Loucy (cell line): Measurements from ENCODE around the gene EIF4G3.
"Not testable (repeated sequence)": the region's sequence is repeated elsewhere in the genome, so short reads cannot be mapped to it uniquely, and the experiment has no call there.

Experiments used
- H2AFZ ChIP-seq: fragments of 200-600 bp; sonication (generic); 2 replicates; pipeline ENCODE4 v1.6.0; 2016; ENCODE audit warnings: antibody characterized with exemption, mild to moderate bottlenecking, low read length, moderate library complexity
- H3F3A ChIP-seq: fragments of 200-600 bp; 2 replicates; pipeline ENCODE4 v1.6.0; 2016; ENCODE audit warnings: antibody characterized with exemption, low read depth, mild to moderate bottlenecking
- H3K27me3 ChIP-seq: fragments of 200-600 bp; sonication (generic); 2 replicates; pipeline ENCODE4 v1.6.1; 2014; ENCODE audit warnings: low read length, mild to moderate bottlenecking; ENCODE audit not compliant: insufficient read depth, poor library complexity, severe bottlenecking
- H3K36me3 ChIP-seq: fragments of 200-600 bp; sonication (generic); 2 replicates; pipeline ENCODE4 v1.6.1; 2016; ENCODE audit warnings: low read length; ENCODE audit not compliant: insufficient read depth
- H3K4me1 ChIP-seq: fragments of 200-600 bp; sonication (generic); 2 replicates; pipeline ENCODE4 v1.5.1; 2014; ENCODE audit warnings: low read length, mild to moderate bottlenecking; ENCODE audit not compliant: insufficient read depth, poor library complexity, severe bottlenecking
- H3K4me2 ChIP-seq: fragments of 200-600 bp; sonication (generic); 2 replicates; pipeline ENCODE4 v1.6.0; 2014; ENCODE audit warnings: antibody characterized with exemption, low read length, low read depth, mild to moderate bottlenecking; ENCODE audit not compliant: poor library complexity, severe bottlenecking
- H3K4me3 ChIP-seq: fragments of 200-600 bp; sonication (generic); 2 replicates; pipeline ENCODE4 v1.5.1; 2014; ENCODE audit warnings: low read length, mild to moderate bottlenecking, mixed read lengths; ENCODE audit not compliant: poor library complexity, severe bottlenecking
- H3K79me2 ChIP-seq: fragments of 200-600 bp; sonication (generic); 2 replicates; pipeline ENCODE4 v1.6.1; 2014; ENCODE audit warnings: low read length; ENCODE audit not compliant: insufficient read depth
- H3K9ac ChIP-seq: fragments of 200-600 bp; sonication (generic); 2 replicates; pipeline ENCODE4 v1.6.0; 2014; ENCODE audit warnings: mild to moderate bottlenecking, low read depth, low read length, moderate library complexity; ENCODE audit not compliant: poor library complexity, severe bottlenecking
- H3K9me2 ChIP-seq: fragments of 200-600 bp; sonication (generic); replicated peaks from 2 replicates; pipeline ENCODE4 v1.6.1; 2016; ENCODE audit warnings: low read depth, low read length, mixed read lengths
- H3K9me3 ChIP-seq: fragments of 200-600 bp; sonication (generic); 2 replicates; pipeline ENCODE4 v1.6.1; 2014; ENCODE audit warnings: mild to moderate bottlenecking, antibody characterized with exemption, low read length, low read depth; ENCODE audit not compliant: insufficient read depth
- H4K20me1 ChIP-seq: fragments of 200-600 bp; sonication (generic); 2 replicates; pipeline ENCODE4 v1.6.0; 2014; ENCODE audit warnings: antibody characterized with exemption, low read length, mild to moderate bottlenecking; ENCODE audit not compliant: insufficient read depth, poor library complexity, severe bottlenecking
- EZH2phosphoT487 ChIP-seq: fragments of 200-600 bp; IDR thresholded peaks from 2 replicates; pipeline ENCODE4 v1.6.1; 2018; ENCODE audit warnings: antibody characterized with exemption, mild to moderate bottlenecking, moderate library complexity, borderline replicate concordance
- TF ChIP-seq, protein P1 (sequence below): fragments of 200-600 bp; sonication (generic); conservative IDR thresholded peaks from 2 replicates; pipeline ENCODE4 v1.5.1; 2014; ENCODE audit warnings: mild to moderate bottlenecking, antibody characterized with exemption, low read length

The EIF4G3 gene

GRCh38 chr1:21212126-21212525, 35.4 kb upstream of the EIF4G3 start:
- Histone ChIP-seq H3K4me3 (no peak overlapping the region), H3K36me3 (no peaks in the 10 kb centered on the region), H3K4me1 (no peaks in the 10 kb centered on the region), H2AFZ (no peak overlapping the region), H3F3A (no peaks in the 10 kb centered on the region), H3K4me2 (no peak overlapping the region), H3K9ac (no peak overlapping the region), H3K9me3 (no peaks in the 10 kb centered on the region), H3K79me2 (no peaks in the 10 kb centered on the region), H3K9me2 (no peaks in the 10 kb centered on the region), H4K20me1 (no peaks in the 10 kb centered on the region), H3K27me3 (no peaks in the 10 kb centered on the region)
- TF ChIP-seq, protein P1, sequence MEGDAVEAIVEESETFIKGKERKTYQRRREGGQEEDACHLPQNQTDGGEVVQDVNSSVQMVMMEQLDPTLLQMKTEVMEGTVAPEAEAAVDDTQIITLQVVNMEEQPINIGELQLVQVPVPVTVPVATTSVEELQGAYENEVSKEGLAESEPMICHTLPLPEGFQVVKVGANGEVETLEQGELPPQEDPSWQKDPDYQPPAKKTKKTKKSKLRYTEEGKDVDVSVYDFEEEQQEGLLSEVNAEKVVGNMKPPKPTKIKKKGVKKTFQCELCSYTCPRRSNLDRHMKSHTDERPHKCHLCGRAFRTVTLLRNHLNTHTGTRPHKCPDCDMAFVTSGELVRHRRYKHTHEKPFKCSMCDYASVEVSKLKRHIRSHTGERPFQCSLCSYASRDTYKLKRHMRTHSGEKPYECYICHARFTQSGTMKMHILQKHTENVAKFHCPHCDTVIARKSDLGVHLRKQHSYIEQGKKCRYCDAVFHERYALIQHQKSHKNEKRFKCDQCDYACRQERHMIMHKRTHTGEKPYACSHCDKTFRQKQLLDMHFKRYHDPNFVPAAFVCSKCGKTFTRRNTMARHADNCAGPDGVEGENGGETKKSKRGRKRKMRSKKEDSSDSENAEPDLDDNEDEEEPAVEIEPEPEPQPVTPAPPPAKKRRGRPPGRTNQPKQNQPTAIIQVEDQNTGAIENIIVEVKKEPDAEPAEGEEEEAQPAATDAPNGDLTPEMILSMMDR, result no peak
- TF ChIP-seq EZH2phosphoT487, result no peak

DNA sequence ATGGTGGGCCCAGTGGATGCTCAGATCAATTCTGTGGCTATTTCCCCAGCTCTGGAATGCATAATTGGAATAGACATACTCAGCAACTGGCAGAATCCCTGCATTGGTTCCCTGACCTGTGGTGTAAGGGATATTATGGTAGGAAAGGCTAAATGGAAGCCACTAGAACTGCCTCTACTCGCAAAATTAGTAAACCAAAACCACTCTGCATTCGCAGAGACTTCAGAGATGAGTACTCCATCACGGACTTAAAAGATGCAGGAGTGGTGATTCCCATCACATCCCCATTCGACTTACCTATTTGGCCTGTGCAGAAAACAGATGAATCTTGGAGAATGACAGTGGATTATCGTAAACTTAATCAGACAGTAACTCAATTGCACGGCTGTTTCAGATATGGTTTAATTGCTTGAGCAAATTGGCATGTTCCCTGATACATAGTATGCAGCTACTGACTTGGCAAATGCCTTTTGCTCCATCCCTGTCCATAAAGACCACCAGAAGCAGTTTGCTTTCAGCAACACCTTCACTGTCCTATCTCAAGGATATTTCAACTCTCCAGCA, 31.5 kb upstream of the EIF4G3 start:
- not testable (repeated sequence) for H3K9ac ChIP-seq, H3K4me2 ChIP-seq, H3K36me3 ChIP-seq, H3K9me2 ChIP-seq, H3K79me2 ChIP-seq, H3K4me3 ChIP-seq, H3F3A ChIP-seq, H3K9me3 ChIP-seq, H3K4me1 ChIP-seq, H4K20me1 ChIP-seq, H2AFZ ChIP-seq, H3K27me3 ChIP-seq

- Histone ChIP-seq H4K20me1 (no peaks in the 10 kb centered on the region), H3K4me2 (no peak overlapping the region), H3K79me2 (no peaks in the 10 kb centered on the region), H2AFZ (no peak overlapping the region), H3K9me3 (no peaks in the 10 kb centered on the region), H3K4me3 (no peak overlapping the region), H3K27me3 (no peaks in the 10 kb centered on the region), H3K4me1 (no peaks in the 10 kb centered on the region), H3K9me2 (no peaks in the 10 kb centered on the region), H3K36me3 (no peaks in the 10 kb centered on the region), H3F3A (no peaks in the 10 kb centered on the region), H3K9ac (no peak overlapping the region)
- TF ChIP-seq, protein P1, result no peak
- no peak for TF ChIP-seq EZH2phosphoT487
These were observed 29.4 kb upstream of the EIF4G3 start for GRCh38 chr1:21206117-21206516.

DNA sequence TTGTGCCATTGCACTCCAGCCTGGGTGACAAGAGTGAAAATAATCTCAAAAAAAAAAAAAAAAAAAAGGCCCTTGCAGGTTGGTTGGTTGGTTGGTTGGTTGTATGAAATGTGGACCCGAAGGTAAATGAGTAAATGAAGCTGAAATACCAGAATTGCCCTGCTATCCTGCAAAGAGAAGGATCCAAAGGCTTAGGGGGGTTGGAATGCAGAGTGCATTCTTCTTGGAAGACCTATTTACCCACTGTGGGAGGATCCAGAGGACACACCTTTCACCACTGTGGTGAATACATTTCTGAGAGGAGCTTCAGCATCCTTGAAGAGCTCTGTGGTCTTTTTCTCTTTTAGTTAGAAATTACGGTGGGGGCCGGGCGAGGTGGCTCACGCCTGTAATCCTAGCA, 28.7 kb upstream of the EIF4G3 start:
- H3K9me3 ChIP-seq, result no peaks in the 10 kb centered on the region
- no peaks in the 10 kb centered on the region for H3K79me2 ChIP-seq

More for the DNA sequence above, 28.7 kb upstream of the EIF4G3 start:
- H3K36me3 ChIP-seq, result no peaks in the 10 kb centered on the region
- no peak overlapping the region for H2AFZ ChIP-seq
- no peaks in the 10 kb centered on the region for H3K27me3 ChIP-seq
- H3K4me1 ChIP-seq, result no peaks in the 10 kb centered on the region
- TF ChIP-seq, protein P1, result no peak
- TF ChIP-seq EZH2phosphoT487, result no peak
- H3F3A ChIP-seq, result no peaks in the 10 kb centered on the region
- H3K9me2 ChIP-seq, result no peaks in the 10 kb centered on the region
- no peak overlapping the region for H3K4me3 ChIP-seq
- H3K4me2 ChIP-seq, result no peak overlapping the region
- no peak overlapping the region for H3K9ac ChIP-seq
- no peaks in the 10 kb centered on the region for H4K20me1 ChIP-seq
